ENCODE measurements around the gene FEM1A. TPM values are rescaled to one million over a fixed set of nuclear protein-coding genes. Genes with fewer than 3 reads are reported as not detected.
"Not testable (repeated sequence)": the region's sequence is repeated elsewhere in the genome, so short reads cannot be mapped to it uniquely, and the experiment has no call there.

The FEM1A gene
- total RNA-seq, 2 donors from 2014 or later, result 19.7 to 24.0 TPM

DNA sequence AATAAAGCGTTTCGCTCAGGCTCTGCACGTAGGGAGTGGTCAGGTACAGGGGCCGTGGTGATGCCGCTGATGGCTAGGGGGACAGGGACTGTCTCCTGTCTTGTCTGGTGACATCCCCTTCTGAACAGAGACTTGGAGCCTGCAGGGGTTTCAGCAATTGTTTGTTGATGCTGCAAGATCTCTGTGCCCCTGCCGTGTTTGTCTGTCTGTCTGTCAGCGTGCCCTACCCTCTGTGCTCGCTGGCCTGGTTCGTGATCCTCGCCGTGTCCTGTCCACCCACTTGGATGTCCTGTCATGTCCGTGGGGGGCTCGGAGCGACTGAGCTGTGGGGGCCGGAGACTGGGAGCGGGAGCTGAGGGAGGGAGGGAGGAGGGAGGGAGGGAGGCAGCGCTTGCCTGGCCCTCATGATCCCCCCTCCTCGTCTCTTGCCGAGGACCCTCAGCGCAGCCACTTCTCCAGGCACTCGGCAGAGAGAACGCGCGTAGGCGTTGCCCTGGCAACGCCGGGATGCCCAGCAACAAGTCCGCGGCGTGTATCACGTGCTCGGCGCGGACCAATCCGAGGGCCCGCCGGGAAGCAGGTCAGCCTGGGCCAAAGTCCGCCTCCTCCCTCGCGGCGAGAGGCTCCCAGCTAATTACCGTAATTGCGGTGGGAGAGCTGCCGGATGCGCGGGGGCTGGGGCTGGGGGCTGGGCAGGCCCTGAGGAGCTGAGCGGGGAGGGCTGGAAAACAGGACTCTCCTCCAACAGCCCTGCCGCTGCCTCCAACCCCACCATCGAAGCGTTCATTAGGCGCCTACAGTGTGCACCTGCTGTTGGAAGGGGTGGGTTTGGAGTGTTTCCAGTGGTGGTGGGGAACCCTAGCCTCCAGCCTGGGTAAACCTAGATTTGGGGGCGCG is 31.9 kb upstream of the FEM1A start:
- no peak overlapping the region for H3K4me3 Mint-ChIP-seq
- H3K27ac Mint-ChIP-seq, result no peak overlapping the region
- no peaks in the 10 kb centered on the region for H3K9me3 Mint-ChIP-seq
- H3K27me3 Mint-ChIP-seq, result peaks cover 11% of the 10 kb centered on the region in 2 donors
- DNase-seq (ENCODE audit: low spot score), result peak; percentile 95
- peak; percentile 93 to 98 for ATAC-seq
- H3K4me1 Mint-ChIP-seq (ENCODE audit: low read depth in 2 of 2), result peaks cover 0 to 6% of the 10 kb centered on the region in 2 donors
- H3K36me3 Mint-ChIP-seq, result no peaks in the 10 kb centered on the region

DNA sequence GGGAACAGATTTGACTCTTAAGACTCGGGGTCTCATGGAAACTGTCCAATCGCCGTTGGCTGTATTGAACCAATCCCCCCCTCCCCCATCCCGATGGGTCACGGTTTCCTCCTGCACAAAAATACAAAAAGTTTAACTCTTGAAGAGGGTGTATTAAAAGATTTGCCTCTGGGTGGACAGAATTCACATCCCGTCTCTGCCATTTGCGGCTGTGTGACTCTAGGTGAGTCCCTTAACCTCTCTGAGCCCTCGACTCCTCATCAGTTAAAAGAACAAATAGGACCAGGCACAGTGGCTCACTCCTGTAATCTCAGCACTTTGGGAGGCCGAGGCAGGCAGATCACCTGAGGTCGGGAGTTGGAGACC is 31.3 kb upstream of the FEM1A start:
- DNase-seq (ENCODE audit: low spot score) (no peak), ATAC-seq (no peak)
- H3K4me3 Mint-ChIP-seq, result peak overlapping the region; percentile 32
- no peaks in the 10 kb centered on the region for H3K36me3 Mint-ChIP-seq
- no peaks in the 10 kb centered on the region for H3K9me3 Mint-ChIP-seq
- peaks cover 0 to 6% of the 10 kb centered on the region in 2 donors for H3K4me1 Mint-ChIP-seq (ENCODE audit: low read depth in 2 of 2)
- H3K27me3 Mint-ChIP-seq, result peaks cover 11% of the 10 kb centered on the region in 2 donors
- H3K27ac Mint-ChIP-seq, result no peak overlapping the region

DNA sequence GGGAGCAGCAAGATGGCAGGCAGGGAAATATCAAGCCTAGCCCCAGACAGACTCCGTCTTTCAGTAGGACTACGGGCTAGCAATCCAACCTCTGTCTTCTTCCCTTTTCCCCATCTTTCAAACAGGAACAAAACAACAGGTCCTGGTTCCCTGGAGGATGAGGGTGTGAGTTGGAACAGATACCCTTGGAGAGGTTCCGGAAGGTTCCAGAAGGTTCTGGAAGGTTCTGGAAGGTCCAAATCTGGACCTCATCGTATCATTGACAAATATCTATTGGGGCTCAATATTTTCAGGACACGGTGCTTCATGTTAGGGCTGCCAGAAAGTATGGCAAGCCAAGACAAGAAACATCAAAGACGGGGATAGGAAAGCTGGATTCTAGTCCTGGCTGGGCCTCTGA is 28.5 kb upstream of the FEM1A start:
- DNase-seq (ENCODE audit: low spot score), result no peak
- Mint-ChIP-seq H3K9me3 (no peaks in the 10 kb centered on the region), H3K36me3 (no peaks in the 10 kb centered on the region), H3K27ac (no peak overlapping the region), H3K4me1 (ENCODE audit: low read depth in 2 of 2) (peaks cover 0 to 6% of the 10 kb centered on the region in 2 donors), H3K4me3 (no peak overlapping the region), H3K27me3 (peaks cover 13 to 20% of the 10 kb centered on the region in 2 donors)
- ATAC-seq, result no peak

DNA sequence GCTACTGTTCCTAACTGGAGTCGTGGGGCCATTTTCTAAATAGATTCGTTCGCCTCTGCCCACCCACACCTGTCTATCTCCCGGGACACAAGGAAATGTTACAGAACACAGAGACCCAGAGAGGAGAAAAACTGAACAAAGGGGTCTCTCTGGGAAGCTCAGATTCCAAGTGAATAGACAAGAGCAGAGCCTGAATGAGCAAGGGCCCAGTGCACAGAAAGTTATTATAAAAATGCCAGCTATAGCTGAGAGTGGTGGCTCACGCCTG is 27.2 kb upstream of the FEM1A start:
- Mint-ChIP-seq H3K27me3 (peaks cover 10 to 20% of the 10 kb centered on the region in 2 donors), H3K4me3 (no peak overlapping the region), H3K9me3 (no peaks in the 10 kb centered on the region), H3K27ac (no peak overlapping the region), H3K4me1 (ENCODE audit: low read depth in 2 of 2) (peaks cover 0 to 6% of the 10 kb centered on the region in 2 donors), H3K36me3 (no peaks in the 10 kb centered on the region)
- no peak for ATAC-seq
- no peak for DNase-seq (ENCODE audit: low spot score)

DNA sequence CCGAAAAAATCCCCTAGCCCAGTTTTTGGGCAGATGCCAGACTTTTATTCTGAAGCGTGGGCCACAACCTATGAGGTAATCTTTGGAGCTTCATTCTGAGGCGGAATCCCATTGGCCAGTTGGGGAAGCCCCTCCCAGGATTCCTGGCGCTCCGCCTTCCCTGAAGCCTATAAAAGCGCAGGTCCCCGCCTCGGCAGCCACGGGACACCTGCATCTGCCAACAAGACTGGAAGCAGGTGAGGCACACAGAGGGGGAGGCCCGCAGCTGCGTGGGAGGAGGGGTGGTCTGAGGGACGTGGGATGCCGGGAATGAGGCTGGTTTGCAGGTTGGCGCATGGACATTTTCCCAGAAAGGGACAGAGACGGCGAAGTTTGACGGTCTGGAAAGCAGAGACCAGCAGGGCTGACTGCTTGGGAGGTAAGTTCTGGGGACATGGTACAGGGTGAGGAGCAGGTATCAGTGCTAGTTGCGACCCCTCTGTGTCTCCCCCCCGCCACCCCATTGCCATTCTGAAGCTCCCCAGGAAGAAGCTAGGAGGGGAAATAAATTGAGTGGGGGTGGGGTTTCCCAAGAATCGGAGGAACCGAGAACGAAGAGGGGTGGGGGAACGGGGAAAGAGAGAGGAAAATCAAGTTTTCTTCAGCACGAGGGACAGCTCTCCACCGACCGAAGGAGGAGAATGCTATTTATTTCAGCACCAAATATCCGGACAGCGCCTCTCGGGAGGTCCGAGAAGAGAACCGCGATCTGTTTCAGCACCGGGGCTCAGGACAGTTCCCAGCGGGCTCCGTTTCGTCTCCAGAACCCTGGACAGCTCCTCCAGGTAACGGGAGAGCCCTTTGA is 22.4 kb upstream of the FEM1A start:
- H3K36me3 Mint-ChIP-seq, result no peaks in the 10 kb centered on the region
- DNase-seq (ENCODE audit: low spot score), result peak; percentile 79
- no peak overlapping the region for H3K4me3 Mint-ChIP-seq
- H3K27me3 Mint-ChIP-seq, result peaks cover 19% of the 10 kb centered on the region in 2 donors
- no peaks in the 10 kb centered on the region for H3K9me3 Mint-ChIP-seq
- peak; percentile 83 for ATAC-seq
- no peak overlapping the region for H3K27ac Mint-ChIP-seq
- H3K4me1 Mint-ChIP-seq (ENCODE audit: low read depth in 2 of 2), result peaks cover 0 to 8% of the 10 kb centered on the region in 2 donors

GRCh38 chr19:4772566-4772965 is 19.0 kb upstream of the FEM1A start:
- Mint-ChIP-seq H3K9me3 (no peaks in the 10 kb centered on the region), H3K27me3 (peaks cover 10 to 22% of the 10 kb centered on the region in 2 donors), H3K4me1 (ENCODE audit: low read depth in 2 of 2) (peaks cover 0 to 8% of the 10 kb centered on the region in 2 donors), H3K27ac (no peak overlapping the region), H3K4me3 (no peak overlapping the region), H3K36me3 (no peaks in the 10 kb centered on the region)
- ATAC-seq (no peak), DNase-seq (ENCODE audit: low spot score) (no peak)

DNA sequence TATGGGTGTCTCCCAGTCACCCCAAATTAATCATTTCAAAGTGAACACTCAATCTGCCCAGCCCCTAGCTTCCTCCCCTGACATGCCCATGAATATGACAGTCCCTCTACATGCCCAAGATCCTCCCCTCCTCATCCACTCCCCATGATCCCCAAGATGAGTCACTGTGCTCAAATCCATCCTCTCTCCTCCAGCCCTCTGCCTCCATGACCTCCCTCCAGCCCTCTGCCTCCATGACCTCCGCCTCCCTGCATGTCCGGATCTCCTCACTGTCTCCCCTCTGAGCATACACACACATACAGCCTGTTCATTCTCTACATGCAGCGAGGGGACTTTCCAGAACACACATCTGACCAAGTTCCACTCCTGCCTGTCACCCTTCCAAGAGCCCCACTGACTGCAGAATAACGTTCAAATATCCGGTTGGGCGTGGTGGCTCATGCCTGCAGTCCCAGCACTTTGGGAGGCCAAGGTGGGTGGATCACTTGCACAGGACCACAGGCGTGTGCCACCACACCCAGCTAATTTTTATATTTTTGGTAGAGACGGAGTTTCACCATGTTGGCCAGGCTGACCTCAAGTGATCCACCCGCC is 18.4 kb upstream of the FEM1A start:
- Mint-ChIP-seq H3K4me1 (ENCODE audit: low read depth in 2 of 2) (peaks cover 0 to 8% of the 10 kb centered on the region in 2 donors), H3K27me3 (peaks cover 14 to 24% of the 10 kb centered on the region in 2 donors), H3K27ac (no peak overlapping the region), H3K36me3 (no peaks in the 10 kb centered on the region), H3K9me3 (no peaks in the 10 kb centered on the region), H3K4me3 (no peak overlapping the region)
- ATAC-seq, result no peak
- DNase-seq (ENCODE audit: low spot score), result no peak

- no peaks in the 10 kb centered on the region for H3K36me3 Mint-ChIP-seq
- H3K9me3 Mint-ChIP-seq, result no peaks in the 10 kb centered on the region
- H3K27ac Mint-ChIP-seq, result no peak overlapping the region
- DNase-seq (ENCODE audit: low spot score), result no peak
- peaks cover 0 to 8% of the 10 kb centered on the region in 2 donors for H3K4me1 Mint-ChIP-seq (ENCODE audit: low read depth in 2 of 2)
- no peak overlapping the region for H3K4me3 Mint-ChIP-seq
- no peak for ATAC-seq
- H3K27me3 Mint-ChIP-seq, result peaks cover 19 to 25% of the 10 kb centered on the region in 2 donors
Measured at GRCh38 chr19:4774136-4774535, 17.4 kb upstream of the FEM1A start.

DNA sequence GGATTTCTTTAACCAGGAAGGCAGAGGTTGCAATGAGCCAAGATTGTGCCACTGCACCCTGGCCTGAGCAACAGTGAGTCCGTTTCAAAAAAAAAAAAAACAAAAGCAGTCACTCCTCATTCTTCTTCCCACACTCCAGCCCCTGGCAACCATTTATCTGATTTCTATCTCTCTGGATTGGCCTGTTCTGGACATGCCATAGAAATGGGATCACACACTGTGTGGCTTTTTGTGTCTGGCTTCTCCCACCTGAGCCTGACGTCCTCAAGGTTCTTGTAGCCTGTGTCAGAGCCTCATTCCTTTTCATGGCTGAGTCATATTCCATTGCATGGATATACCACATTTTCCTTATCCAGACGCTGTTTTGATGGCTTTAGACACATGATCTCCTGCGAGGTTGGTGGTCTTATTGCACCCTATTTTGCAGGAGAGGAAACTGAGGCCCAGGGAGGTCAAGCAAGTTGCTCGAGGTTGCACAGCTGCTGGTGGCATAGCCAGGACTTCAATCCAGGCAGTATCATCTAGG is 15.8 kb upstream of the FEM1A start:
- Mint-ChIP-seq H3K9me3 (no peaks in the 10 kb centered on the region), H3K4me1 (ENCODE audit: low read depth in 2 of 2) (peaks cover 0 to 5% of the 10 kb centered on the region in 2 donors), H3K27ac (no peak overlapping the region), H3K4me3 (no peak overlapping the region), H3K27me3 (peaks cover 19 to 25% of the 10 kb centered on the region in 2 donors), H3K36me3 (no peaks in the 10 kb centered on the region)
- DNase-seq (ENCODE audit: low spot score), result no peak
- no peak for ATAC-seq

DNA sequence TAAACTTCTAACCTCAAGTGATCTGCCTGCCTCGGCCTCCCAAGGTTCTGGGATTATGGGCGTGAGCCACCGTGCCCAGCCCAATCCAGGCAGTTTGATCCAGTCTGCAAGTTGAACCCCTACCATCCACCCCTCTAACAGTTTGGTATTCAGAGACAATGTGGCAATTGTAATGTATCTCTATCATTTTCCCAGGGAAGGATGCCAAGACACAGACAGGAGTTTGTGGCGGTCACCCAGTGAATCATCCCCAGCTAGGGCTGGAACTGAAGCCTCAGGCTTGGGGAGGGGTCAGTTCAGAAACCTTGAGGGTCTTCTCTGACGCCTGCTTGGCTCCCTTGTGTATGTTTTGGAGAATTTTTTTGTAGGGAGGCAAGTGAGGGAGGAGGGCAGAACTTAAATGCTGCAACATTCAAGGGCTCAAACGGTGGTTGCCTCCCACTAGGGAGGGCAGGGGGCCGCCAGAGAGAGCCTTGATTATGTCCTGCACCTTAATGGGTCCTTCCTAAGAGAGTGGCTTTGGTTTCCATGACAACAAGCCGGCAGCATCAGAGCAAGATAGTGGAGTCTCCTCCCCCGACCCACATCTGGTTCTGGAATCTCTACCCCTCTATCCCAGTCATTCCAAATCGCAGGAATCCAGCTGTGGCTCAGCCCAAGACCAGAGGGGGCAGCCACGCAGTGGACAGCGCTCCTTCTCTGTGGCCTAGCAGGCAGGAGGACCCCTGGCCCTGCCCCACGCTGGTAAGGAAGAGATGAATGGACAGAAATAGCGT is 14.9 kb upstream of the FEM1A start:
- Mint-ChIP-seq H3K4me3 (no peak overlapping the region), H3K27me3 (peaks cover 19 to 27% of the 10 kb centered on the region in 2 donors), H3K4me1 (ENCODE audit: low read depth in 2 of 2) (peaks cover 0 to 5% of the 10 kb centered on the region in 2 donors), H3K36me3 (no peaks in the 10 kb centered on the region), H3K27ac (no peak overlapping the region), H3K9me3 (no peaks in the 10 kb centered on the region)
- ATAC-seq (no peak), DNase-seq (ENCODE audit: low spot score) (no peak)

- H3K27ac Mint-ChIP-seq; H3K4me3 Mint-ChIP-seq; ATAC-seq; H3K4me1 Mint-ChIP-seq (ENCODE audit: low read depth in 2 of 2); H3K9me3 Mint-ChIP-seq; H3K36me3 Mint-ChIP-seq; DNase-seq (ENCODE audit: low spot score): not testable (repeated sequence)
- H3K27me3 Mint-ChIP-seq, result peaks cover 13 to 22% of the 10 kb centered on the region in 2 donors
Measured at GRCh38 chr19:4778124-4778523, 13.4 kb upstream of the FEM1A start.

GRCh38 chr19:4780860-4781259 is 10.7 kb upstream of the FEM1A start:
- ATAC-seq (no peak), DNase-seq (ENCODE audit: low spot score) (no peak)
- H3K27me3 Mint-ChIP-seq, result peaks cover 9 to 21% of the 10 kb centered on the region in 2 donors
- H3K27ac Mint-ChIP-seq, result no peak overlapping the region
- no peaks in the 10 kb centered on the region for H3K36me3 Mint-ChIP-seq
- H3K4me3 Mint-ChIP-seq, result no peak overlapping the region
- H3K4me1 Mint-ChIP-seq (ENCODE audit: low read depth in 2 of 2), result no peaks in the 10 kb centered on the region
- no peaks in the 10 kb centered on the region for H3K9me3 Mint-ChIP-seq

DNA sequence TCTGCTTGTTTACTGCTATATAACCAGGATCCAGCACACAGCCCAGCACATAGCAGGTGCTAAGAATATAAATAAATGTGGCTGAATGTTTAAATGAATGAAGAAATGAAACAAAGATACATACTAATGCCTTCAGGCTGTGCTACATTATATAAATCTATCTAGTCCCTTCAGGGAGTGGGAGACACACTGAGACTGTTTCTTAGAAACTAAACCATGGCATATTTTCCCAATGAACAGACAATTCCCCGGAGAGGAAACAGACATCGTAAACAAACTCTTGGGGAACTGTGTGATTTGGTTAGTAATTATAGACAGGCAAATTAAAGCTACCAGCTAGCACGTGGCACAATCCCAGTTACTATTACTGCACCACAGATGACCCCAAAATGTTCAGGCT is 9.7 kb upstream of the FEM1A start:
- no peak for ATAC-seq
- no peaks in the 10 kb centered on the region for H3K4me1 Mint-ChIP-seq (ENCODE audit: low read depth in 2 of 2)
- H3K9me3 Mint-ChIP-seq, result no peaks in the 10 kb centered on the region
- H3K4me3 Mint-ChIP-seq, result no peak overlapping the region
- no peaks in the 10 kb centered on the region for H3K36me3 Mint-ChIP-seq
- no peak for DNase-seq (ENCODE audit: low spot score)
- peaks cover 9 to 23% of the 10 kb centered on the region in 2 donors for H3K27me3 Mint-ChIP-seq
- no peak overlapping the region for H3K27ac Mint-ChIP-seq

All from natural killer cell treated with Interleukin-12 subunit alpha and Interleukin-12 subunit beta and Interleukin-15 and Interleukin-18, amount 100 ng/mL, for 72 hours (primary cell).